ENCODE measurements around the gene DCP1A. TPM values are rescaled to one million over a fixed set of nuclear protein-coding genes. Genes with fewer than 3 reads are reported as not detected.

The DCP1A gene
- total and polyA plus RNA-seq, 2 of the 13 experiments (the other 11 are each of a cell fraction or from before 2014, with no cell fraction given) = 14.2 to 41.2 TPM

DNA sequence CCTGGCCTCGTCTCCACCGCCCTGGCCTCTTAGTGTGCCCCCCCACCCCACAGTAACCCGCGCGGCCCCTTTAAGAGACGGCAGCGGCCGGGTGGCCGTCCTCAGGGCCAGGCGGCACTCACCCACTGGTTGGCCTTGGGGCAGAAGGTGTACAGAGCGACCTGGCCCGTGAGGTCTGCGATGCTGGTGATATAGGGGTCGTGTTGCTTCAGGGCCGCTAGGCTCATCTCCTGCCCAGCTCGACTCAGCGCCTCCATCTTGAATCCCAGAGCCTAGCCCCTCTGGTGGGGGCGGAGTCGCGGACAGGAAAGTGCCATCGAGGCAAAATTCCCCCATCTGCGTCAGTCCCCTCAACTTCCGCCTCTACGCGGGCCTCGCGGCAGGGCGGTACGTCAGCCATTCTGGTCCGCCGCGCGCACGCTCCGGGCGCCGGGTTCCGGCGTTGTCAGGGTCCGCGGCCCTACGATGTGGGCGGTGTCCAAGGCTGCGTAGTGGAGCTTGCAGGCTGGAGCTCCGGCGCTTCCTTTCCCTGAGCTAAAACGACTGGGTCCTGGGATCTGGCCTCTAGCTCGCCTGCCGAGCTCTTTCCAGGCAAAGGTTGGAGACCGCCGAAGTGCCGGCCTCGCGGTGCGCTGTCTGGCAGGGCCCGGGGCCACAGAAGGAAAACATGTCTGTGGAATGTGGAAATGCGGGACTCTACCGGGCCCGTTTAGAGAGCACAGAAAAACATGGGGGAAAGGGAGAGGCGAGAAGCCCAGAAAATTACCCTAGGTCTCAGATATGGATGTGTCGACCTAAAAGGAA is at the start of gene DCP1A (continued):
- TF ChIP-seq, protein P1, sequence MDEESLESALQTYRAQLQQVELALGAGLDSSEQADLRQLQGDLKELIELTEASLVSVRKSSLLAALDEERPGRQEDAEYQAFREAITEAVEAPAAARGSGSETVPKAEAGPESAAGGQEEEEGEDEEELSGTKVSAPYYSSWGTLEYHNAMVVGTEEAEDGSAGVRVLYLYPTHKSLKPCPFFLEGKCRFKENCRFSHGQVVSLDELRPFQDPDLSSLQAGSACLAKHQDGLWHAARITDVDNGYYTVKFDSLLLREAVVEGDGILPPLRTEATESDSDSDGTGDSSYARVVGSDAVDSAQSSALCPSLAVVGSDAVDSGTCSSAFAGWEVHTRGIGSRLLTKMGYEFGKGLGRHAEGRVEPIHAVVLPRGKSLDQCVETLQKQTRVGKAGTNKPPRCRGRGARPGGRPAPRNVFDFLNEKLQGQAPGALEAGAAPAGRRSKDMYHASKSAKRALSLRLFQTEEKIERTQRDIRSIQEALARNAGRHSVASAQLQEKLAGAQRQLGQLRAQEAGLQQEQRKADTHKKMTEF (CRISPR knock-in tag; IDR thresholded peaks at IDR 0.05) = peak; percentile 99
- TF ChIP-seq ZNF292 (CRISPR knock-in tag; IDR thresholded peaks at IDR 0.05; ENCODE audit: borderline replicate concordance, low read depth) = peak; percentile 62
- peak; percentile 97 for TF ChIP-seq ZSCAN30 (CRISPR knock-in tag; IDR thresholded peaks at IDR 0.05)
- TF ChIP-seq PTBP1 (IDR thresholded peaks at IDR 0.05; ENCODE audit: low read depth, low read length, poor library complexity, severe bottlenecking) = peak; percentile 98
- TF ChIP-seq ZNF550 (CRISPR knock-in tag; IDR thresholded peaks at IDR 0.05; ENCODE audit: borderline replicate concordance) = peak; percentile 77; the same call in 1 of the 2 replicates
- TF ChIP-seq, protein P2, sequence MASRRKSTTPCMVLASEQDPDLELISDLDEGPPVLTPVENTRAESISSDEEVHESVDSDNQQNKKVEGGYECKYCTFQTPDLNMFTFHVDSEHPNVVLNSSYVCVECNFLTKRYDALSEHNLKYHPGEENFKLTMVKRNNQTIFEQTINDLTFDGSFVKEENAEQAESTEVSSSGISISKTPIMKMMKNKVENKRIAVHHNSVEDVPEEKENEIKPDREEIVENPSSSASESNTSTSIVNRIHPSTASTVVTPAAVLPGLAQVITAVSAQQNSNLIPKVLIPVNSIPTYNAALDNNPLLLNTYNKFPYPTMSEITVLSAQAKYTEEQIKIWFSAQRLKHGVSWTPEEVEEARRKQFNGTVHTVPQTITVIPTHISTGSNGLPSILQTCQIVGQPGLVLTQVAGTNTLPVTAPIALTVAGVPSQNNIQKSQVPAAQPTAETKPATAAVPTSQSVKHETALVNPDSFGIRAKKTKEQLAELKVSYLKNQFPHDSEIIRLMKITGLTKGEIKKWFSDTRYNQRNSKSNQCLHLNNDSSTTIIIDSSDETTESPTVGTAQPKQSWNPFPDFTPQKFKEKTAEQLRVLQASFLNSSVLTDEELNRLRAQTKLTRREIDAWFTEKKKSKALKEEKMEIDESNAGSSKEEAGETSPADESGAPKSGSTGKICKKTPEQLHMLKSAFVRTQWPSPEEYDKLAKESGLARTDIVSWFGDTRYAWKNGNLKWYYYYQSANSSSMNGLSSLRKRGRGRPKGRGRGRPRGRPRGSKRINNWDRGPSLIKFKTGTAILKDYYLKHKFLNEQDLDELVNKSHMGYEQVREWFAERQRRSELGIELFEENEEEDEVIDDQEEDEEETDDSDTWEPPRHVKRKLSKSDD (CRISPR knock-in tag; IDR thresholded peaks at IDR 0.05; ENCODE audit: low read depth) = peak; percentile 96
- peak; percentile 82 for TF ChIP-seq SOX5 (CRISPR knock-in tag; IDR thresholded peaks at IDR 0.05; ENCODE audit: borderline replicate concordance)
- peak; percentile 67 for TF ChIP-seq CHCHD3 (CRISPR knock-in tag; IDR thresholded peaks at IDR 0.05)
- TF ChIP-seq, protein P3, sequence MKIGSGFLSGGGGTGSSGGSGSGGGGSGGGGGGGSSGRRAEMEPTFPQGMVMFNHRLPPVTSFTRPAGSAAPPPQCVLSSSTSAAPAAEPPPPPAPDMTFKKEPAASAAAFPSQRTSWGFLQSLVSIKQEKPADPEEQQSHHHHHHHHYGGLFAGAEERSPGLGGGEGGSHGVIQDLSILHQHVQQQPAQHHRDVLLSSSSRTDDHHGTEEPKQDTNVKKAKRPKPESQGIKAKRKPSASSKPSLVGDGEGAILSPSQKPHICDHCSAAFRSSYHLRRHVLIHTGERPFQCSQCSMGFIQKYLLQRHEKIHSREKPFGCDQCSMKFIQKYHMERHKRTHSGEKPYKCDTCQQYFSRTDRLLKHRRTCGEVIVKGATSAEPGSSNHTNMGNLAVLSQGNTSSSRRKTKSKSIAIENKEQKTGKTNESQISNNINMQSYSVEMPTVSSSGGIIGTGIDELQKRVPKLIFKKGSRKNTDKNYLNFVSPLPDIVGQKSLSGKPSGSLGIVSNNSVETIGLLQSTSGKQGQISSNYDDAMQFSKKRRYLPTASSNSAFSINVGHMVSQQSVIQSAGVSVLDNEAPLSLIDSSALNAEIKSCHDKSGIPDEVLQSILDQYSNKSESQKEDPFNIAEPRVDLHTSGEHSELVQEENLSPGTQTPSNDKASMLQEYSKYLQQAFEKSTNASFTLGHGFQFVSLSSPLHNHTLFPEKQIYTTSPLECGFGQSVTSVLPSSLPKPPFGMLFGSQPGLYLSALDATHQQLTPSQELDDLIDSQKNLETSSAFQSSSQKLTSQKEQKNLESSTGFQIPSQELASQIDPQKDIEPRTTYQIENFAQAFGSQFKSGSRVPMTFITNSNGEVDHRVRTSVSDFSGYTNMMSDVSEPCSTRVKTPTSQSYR (CRISPR knock-in tag; IDR thresholded peaks at IDR 0.05; ENCODE audit: borderline replicate concordance) = peak; percentile 39; the same call in 1 of the 2 replicates
- TF ChIP-seq, protein P4, sequence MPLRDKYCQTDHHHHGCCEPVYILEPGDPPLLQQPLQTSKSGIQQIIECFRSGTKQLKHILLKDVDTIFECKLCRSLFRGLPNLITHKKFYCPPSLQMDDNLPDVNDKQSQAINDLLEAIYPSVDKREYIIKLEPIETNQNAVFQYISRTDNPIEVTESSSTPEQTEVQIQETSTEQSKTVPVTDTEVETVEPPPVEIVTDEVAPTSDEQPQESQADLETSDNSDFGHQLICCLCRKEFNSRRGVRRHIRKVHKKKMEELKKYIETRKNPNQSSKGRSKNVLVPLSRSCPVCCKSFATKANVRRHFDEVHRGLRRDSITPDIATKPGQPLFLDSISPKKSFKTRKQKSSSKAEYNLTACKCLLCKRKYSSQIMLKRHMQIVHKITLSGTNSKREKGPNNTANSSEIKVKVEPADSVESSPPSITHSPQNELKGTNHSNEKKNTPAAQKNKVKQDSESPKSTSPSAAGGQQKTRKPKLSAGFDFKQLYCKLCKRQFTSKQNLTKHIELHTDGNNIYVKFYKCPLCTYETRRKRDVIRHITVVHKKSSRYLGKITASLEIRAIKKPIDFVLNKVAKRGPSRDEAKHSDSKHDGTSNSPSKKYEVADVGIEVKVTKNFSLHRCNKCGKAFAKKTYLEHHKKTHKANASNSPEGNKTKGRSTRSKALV (CRISPR knock-in tag; IDR thresholded peaks at IDR 0.05) = peak; percentile 83
- TF ChIP-seq NFYB (CRISPR knock-in tag; IDR thresholded peaks at IDR 0.05) = peak; percentile 46
- peak; percentile 97 for TF ChIP-seq ERF (CRISPR knock-in tag; IDR thresholded peaks at IDR 0.05)
- TF ChIP-seq RARG (CRISPR knock-in tag; IDR thresholded peaks at IDR 0.05; ENCODE audit: low read depth) = peak; percentile 87
- TF ChIP-seq HIVEP1 (CRISPR knock-in tag; IDR thresholded peaks at IDR 0.05) = peak; percentile 91
- TF ChIP-seq ZNF720 (CRISPR knock-in tag; IDR thresholded peaks at IDR 0.05) = 0 out of 2 replicates have a peak, but pooled peaks have one; percentile 76
